ENCODE measurements around the gene ITCH.
"Not testable (repeated sequence)": the region's sequence is repeated elsewhere in the genome, so short reads cannot be mapped to it uniquely, and the experiment has no call there.

ITCH gene

DNA sequence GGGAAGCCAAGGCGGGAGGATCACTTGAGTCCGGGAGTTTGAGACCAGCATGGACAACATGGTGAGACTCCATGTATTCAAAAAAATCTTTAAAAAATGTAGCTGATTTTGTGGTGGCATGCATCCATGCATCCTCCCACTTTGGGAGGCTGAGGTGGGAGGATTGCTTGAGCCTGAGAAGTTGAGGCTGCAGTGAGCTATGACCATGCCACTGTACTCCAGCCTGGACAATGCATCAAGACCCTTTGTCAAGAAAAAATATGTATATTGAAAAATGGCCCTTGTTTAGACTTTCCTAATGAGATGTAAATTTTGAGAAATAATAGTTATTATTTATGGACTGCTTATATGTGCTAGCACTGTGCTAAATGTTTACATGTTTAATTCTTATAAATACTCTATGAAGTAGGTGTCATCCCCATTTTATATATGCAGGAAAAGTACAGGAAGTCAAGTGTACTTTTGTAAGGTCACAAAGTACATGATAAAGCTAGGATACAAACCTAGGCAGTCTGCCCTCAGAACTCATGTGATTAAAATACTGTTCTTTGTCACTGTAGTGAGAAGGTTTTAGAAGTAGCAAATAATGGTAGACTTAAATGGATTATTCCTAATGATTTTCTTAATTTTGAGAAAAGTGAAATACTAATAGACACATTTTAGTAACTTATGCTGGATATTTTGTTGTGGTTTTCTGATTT is 58.8 kb downstream of the ITCH start:
- DNase-seq: no peak

DNA sequence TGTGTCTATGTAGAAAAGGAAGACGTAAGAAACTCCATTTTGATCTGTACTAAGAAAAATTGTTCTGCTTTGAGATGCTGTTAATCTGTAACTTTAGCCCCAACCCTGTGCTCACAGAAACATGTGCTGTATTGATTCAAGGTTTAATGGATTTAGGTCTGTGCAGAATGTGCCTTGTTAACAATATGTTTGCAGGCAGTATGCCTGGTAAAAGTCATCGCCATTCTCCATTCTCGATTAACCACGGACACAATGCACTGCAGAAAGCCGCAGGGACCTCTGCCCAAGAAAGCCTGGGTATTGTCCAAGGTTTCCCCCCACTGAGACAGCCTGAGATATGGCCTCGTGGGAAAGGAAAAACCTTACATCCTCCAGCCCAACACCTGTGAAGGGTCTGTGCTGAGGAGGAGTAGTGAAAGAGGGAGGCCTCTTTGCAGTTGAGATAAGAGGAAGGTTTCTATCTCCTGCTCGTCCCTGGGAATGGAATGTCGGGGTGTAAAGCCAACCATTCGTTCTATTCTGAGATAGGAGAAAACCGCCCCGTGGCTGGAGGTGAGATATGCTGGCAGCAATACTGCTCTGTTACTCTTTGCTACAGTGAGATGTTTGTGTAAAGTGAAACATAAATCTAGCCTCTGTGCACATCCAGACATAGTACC is 62.1 kb downstream of the ITCH start:
- DNase-seq: not testable (repeated sequence)

DNA sequence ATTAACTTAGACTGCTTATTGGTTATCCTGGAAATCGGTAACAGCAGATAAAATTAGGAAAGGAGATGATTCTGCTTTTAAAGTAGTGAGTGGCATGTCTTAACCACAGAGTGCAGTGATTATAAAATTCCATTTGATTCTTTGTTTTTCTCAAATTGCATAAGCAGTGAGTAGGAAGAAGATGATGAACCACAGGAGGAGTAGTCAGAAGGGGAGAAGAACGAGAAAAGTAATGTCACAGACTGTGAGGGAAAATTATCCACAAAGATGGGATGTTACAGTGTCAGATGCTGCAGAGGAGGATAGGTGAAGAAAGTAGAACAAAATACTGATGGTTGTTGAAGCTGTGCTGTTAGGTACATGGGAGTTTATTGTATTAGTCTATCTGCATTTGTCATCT is 63.0 kb downstream of the ITCH start:
- DNase-seq: no peak

DNA sequence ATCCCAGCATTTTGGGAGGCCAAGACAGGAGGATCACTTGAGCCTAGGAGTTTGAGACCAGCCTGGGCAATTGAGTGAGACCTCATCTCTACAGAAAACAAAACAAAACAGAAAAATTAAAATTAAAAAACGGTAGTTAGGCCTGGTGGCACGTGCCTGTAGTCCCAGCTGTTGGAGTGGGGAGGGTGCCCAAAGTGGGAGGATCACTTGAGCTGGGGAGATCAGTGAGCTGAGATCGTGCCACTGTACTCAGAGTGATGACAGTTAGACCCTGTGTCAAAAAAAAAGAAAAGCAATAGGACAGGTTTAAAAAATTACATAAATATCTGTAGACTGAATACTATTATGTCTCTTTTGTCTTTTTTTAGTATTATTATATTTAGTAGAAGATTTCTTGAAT is 64.3 kb downstream of the ITCH start:
- DNase-seq: no peak

DNA sequence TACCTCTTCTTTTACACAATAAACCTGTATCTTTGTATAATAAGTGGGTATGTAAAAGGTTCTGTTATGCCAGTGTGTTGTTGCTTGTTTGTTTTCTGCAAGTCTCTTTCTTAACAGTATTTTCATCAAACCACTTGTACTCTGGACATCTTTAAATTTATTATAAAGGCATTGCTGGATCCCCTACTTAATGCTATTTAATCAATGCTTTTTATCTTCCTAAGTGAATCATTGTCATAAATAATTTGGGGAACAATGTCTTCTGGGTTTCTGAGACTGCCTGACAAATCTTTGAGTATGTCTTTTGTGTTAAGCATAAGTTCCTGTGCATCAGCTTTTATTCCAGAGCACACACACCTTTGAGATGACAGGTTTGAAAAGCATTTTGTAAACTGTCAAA is 64.7 kb downstream of the ITCH start:
- DNase-seq: no peak

DNA sequence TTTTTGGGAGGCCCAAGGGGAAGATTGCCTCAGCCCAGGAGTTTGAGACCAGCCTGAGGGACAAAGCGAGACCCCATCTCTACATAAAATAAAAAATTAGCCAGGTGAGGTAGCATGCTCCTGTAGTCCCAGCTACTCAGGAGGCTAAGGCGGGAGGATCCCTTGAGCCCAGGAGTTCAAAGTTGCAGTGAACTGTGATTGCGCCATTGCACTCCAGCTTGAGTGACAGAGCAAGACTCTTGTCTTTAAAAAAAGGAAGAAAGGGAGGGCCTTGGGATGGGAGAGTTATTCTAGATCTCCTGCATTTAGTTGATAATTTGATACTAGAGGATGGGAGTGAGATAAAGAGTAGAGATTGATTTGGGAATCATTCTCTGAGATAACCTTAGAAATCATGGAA is 68.1 kb downstream of the ITCH start:
- DNase-seq: no peak

DNA sequence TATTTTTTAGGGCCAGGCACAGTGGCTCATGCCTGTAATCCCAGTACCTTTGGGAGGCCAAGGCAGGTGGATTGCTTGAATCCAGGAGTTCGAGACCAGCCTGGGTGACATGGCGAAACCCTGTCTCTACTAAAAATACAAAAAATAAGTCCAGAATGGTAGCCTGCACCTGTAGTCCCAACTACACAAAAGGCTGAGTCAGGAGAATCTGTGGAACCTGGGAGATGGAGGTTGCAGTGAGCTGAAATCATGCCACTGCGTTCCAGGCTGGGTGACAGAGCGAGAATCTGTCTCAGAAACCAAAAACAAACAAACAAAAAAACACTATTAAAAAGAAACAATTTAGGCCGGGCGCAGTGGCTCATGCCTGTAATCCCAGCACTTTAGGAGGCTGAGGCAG is 69.6 kb downstream of the ITCH start:
- not testable (repeated sequence) for DNase-seq

DNA sequence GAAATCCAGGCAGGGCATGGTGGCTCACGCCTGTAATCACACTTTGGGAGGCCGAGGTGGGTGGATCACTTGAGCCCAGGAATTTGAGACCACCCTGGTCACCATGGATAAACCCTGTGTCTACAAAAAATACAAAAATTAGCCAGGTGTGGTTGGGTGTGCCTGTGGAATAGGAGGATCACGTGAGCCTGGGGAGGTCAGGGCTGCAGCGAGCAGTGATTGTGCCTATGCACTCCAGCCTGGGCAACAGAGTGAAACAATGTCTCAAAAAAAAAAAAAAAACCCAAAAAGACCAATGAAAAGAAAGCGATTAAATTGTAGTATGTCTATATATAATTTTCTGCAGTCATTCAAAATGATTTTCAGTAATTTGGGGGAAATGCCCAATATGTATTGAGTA is 70.3 kb downstream of the ITCH start:
- DNase-seq: no peak

DNA sequence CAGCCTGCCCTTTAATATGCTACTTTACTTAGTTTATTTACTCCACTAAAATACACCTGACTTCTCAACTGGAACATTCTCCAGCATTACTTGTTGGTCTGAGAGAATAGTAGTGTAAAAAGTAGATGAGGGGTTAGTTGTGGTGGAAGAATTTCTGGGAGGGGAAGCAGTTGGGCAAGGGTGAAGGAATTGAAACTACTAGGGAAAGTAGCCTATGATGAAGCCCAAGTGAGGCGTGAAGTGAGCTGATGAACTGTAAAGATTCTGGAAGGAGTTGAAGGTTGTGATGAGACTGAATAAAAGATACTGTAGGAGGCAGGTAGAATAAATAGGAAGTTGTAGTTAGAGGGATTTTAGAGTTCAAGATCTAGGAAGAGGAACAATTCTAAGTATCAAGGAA is 72.5 kb downstream of the ITCH start:
- DNase-seq: no peak

DNA sequence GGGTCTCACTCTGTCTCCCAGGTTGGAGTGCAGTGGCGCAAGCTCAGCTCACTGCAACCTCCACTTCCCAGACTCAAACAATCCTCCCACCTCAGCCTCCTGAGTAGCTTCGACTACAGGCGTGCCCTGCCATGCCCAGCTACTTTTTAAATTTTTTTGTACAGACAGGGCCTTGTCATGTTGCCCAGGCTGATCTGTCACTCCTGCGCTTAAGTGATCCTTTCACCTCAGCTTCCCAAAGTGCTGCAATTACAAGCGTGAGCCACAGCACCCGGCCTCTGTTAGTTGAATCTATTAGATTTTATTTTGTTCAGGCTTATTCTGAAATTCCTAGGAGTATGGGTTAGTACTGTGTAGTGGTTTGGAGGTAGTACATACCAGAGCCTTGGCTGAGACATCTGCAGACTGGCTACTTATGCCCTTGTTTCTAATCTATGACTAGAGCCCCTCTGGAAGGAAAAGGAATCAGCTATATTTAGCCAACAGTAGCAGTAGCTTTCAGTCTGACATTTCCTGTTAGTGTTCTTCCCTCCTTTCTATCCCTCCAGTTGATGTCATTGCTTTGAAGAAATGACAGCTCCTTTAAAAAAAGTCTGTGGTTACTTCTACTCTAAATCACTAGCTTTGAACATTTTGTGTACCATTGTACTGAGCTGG is 74.4 kb downstream of the ITCH start:
- no peak for DNase-seq

DNA sequence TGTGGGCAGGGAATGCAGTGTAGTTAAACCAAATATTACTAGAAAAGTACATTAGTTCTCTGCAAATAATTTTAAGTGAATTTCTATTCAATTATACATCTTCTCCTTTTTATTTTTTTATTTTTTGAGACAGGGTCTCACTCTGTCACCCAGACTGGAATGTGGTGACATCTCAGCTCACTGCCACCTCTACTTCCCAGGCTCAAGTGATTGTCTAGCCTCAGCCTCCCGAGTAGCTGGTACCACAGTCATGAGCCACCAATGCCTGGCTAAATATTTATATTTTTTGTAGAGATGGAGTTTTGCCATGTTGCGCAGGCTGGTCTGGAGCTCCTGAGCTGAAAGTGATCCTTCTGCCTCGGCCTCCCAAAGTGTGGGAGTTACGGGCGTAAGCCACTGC is 76.1 kb downstream of the ITCH start:
- DNase-seq: no peak

DNA sequence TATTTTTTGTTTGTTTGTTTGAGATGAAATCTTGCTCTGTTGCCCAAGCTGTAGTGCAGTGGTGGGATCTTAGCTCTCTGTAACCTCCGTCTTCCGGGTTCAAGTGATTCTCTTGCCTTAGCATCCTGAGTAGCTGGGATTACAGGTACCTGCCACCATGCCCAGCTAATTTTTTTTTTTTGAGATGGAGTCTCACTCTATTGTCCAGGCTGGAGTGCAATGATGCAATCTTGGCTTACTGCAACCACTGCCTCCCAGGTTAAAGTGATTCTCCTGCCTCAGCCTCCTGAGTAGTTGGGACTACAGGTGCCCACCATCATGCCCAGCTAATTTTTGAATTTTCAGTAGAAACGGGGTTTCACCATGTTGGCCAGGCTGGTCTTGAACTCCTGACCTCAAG is 78.3 kb downstream of the ITCH start:
- DNase-seq: not testable (repeated sequence)

DNA sequence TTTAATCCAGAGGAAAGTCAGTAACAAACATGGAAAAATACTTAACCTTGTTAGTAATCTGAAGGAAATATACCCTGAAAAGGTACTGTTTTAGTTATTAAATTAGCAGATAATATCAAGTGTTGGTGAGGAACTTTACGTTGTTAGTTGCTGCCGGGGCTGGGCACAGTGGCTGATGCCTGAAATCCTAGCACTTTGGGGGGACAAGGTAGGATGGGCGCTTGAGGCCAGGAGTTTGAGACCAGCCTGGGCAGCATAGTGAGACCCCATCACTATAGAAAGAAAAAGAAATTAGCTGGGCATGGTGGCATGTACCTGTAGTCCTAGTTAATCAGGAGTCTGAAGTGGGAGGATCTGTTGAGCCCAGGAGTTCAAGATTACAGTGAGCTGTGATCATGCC is 80.5 kb downstream of the ITCH start:
- no peak for DNase-seq

DNA sequence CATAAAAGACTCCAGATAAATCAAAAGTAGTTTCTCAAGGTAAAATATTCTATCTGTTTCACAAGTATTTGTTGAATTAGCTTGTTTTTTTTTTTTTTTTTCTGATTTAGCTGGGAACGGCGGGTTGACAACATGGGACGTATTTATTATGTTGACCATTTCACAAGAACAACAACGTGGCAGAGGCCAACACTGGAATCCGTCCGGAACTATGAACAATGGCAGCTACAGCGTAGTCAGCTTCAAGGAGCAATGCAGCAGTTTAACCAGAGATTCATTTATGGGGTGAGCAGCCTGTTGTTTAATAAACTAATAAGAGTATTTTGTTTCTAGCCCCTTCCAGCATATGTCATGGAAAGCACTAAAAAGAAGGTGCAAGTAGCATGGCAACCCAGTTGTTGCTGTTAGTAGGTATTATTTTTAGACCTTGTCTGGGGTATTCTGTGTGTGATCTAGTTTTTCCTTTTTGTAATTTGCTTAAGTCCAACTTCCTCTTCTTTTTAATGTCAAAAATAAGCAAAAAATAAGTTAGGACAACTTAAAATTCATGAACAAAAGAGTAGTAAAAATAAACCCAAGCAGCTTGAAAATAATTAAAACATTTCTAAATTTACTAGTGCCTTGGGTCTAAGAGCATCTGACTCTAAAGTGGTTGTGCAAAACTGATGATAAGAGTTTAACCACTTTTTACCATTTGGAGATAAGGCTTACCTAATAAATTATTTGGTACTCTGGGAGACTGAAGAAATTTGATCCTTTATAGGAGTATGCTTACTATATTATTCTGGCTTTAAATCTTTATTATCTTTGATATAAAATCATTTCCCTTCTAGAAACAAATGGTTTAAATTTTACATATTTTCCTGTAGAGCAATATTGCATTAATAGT is 82.3 kb downstream of the ITCH start:
- no peak for DNase-seq

DNA sequence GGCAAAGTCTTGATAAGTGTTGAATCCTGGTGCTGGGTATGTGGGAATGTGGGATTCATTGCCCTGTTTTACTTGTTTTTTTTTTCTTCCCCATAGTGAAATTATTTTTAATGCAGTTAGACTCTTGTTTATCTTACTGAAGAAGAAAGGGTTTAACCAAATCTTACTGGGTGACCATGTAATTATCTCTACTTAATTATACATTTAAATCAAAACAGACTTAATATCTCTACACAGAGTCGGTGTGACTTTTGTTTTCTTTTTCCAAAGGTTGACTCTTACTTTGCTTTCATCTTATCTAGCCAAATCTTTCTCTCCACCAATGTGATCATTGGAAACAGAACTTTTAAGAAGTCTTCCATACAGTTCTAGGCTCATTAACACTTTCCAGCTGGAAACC is 85.4 kb downstream of the ITCH start:
- DNase-seq: no peak

DNA sequence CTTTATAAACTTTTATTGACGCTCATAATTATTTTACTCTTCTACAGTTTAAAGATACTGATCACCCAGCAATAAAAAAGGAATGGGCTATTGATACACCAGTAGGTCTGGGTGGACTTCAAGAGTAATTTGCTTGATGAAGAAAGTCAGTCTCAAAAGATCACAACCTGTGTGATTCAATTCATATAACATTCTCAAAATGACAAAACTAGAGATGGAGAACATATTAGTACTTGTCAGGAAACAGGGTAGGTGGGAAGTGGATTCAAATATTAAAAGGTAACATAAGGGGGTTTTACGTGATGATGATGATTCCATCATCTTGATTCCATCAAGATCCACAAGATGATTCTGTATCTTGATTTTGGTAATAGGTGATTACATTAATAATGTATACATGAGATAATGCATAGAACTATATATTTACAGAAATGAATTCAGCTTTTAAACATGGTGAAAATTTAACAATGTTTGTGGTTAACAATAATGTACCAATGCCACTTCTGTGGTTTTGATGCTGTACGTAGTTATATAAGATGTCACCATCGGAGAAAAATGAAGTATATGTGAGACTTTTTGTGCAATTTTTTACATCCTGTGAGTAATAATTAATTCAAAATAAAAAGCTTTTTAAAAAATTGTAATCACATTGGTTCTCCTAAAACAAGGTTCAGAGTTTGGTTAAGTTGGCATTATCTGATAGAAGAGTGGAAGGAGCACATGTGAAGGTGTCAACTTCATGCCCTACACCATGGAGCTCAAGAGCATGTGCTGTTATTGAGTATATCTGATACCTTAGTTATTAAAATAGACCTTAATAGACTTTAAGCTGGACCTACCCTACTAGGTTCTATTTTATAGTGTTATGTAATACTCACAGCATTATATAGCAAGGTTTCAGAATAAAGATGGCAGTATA is 86.9 kb downstream of the ITCH start:
- DNase-seq: no peak

DNA sequence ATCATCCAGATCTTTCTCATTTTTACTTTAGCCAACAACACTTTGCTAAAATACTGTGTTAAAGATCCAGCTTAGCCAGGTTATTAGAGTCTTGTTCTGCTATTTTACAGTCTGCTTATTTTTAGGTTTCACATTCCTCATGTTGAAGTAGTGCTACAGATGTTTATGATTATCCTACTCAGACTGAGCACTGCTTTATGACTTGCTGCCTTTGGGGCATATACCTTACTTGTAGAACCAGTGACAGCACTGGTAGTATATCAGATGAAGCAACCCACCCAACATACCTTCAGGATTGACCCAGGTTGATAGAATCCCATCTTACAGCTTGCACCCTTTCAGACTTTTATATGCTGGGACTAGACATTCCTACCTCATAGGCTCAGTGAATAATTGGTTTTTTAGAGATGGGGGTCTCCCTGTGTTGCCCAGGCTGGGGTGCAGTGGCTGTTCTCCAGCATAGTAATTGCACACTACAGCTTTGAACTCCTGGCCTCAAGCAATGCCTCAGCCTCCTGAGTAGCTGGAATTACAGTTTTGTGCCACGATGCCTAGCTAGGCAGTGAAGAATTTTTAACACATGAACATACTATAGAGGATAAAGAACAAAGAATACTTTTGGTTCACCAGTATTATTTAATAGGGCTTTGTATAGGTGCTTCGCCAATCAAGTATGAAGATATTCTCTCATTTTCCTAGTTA is 89.4 kb downstream of the ITCH start:
- DNase-seq: no peak

DNA sequence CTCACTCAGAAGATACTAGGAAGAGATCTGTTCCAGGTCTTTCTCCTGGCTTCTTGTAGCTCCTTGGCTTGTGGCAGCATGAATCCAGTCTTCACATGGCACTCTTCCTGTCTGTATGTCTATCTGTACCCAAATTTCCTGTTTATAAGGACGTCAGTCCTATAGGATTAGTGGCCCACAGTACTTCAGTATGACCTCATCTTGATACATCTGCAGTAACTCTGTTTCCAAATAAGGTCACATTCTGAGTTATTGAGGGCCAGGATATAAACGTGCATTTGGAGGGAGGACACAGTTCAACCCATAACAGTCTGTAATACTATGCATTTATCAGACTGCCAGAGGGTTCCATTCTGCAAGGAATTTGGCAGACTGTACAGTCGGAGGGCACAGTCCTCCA is 95.6 kb downstream of the ITCH start:
- DNase-seq: no peak

DNA sequence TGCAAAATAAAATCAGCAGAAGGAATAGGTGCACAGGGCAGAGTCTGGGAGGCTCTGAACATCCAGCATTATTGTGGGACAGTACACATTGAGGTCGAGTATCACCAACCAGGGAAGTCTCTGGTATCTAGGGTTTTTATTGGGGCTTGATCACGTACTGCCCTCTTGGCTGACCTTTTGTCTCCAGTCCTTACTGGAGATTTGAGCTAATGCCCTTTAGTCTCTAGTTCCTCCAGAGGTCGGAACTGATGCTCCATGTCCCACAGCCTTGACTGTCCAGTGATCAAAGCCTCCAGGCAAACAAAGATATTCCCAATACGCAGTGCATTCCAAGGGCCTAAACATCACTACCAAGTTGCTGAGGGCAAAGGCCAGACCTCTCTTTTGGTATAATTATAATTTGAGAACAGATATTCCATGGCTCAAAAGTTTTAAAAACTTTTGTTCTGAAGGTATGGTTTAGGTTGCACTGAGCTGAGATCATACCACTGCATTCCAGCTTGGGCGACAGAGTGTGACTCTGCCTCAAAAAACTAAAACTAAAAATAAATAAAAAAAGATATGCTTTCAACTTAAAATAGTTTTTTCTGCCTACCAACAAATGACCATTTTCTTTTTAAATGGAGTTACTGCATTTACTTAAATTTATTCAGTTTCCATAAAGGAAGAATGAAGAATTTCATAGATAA is 96.3 kb downstream of the ITCH start:
- no peak for DNase-seq

DNA sequence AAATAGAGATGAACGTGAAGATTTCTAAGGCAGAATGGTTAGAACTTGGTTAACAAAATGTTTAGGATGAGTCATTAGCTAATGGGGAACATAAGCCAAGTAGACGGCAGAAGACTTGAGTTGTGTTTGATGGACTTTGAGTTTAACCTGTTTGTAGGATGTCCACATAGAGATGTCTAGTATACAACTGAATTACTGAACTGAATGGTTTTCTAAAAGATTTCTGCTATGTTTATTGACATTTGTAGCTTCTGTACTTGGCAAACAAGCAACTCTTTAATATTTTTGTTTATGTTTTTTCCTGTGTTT is 98.7 kb downstream of the ITCH start:
- DNase-seq: no peak

DNA sequence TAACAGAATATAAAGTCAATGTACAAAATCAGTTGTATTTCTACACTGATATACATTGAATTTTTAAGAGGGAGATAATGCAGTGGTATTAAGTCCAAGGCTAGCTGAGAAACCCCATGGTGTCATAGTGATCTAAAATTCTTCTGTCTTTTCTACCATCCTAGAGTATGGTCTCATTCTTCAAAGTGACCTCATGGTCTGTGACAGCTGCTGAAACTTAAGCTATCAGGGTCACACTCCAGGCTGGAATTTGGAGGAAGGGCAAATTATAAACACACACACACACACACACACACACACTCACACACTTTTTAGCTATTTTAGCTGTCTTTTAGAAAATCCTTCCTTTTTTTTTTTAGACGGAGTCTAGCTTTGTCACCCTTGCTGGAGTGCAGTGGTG is 105.9 kb downstream of the ITCH start:
- no peak for DNase-seq
